Stimulated activated naive B cell treated with anti-CD40 and anti-IgM and Interleukin-4, amounts not matched to agents 10 μg/mL and 1 μg/mL and 100 μg/mL, for 72 hours (primary cell): ENCODE data around the gene IP6K3.

Source experiments
- ATAC-seq, 2 donors: fragments of 150-1000 bp; cut with Tn5 transposase; replicated peaks; 2 replicates each; pipeline ENCODE4 v1.10.0; 2021; ENCODE audit warnings: moderate library complexity in 1 of 2
- DNase-seq: peaks from one replicate; pipeline ENCODE4 v3.0.0; 2021
- H3K27ac Mint-ChIP-seq: one replicate; pipeline ENCODE4 v1.8.0; 2022; ENCODE audit warnings: mild to moderate bottlenecking, mixed read lengths
- H3K27me3 Mint-ChIP-seq, 2 donors: one replicate each; pipeline ENCODE4 v1.8.0; 2022; ENCODE audit warnings: mixed read lengths in 2 of 2
- H3K36me3 Mint-ChIP-seq, 2 donors: one replicate each; pipeline ENCODE4 v1.8.0; 2022; ENCODE audit warnings: mixed read lengths in 2 of 2, mild to moderate bottlenecking in 1 of 2
- H3K4me1 Mint-ChIP-seq, 2 donors: one replicate each; pipeline ENCODE4 v1.8.0; 2022; ENCODE audit warnings: mixed read lengths in 2 of 2, mild to moderate bottlenecking in 1 of 2
- H3K4me3 Mint-ChIP-seq, 2 donors: one replicate each; pipeline ENCODE4 v1.8.0; 2022; ENCODE audit warnings: mild to moderate bottlenecking in 2 of 2, mixed read lengths in 2 of 2, moderate library complexity in 1 of 2
- H3K9me3 Mint-ChIP-seq, 2 donors: one replicate each; pipeline ENCODE4 v1.8.0; 2022; ENCODE audit warnings: mixed read lengths in 2 of 2, mild to moderate bottlenecking in 1 of 2

IP6K3 gene

DNA sequence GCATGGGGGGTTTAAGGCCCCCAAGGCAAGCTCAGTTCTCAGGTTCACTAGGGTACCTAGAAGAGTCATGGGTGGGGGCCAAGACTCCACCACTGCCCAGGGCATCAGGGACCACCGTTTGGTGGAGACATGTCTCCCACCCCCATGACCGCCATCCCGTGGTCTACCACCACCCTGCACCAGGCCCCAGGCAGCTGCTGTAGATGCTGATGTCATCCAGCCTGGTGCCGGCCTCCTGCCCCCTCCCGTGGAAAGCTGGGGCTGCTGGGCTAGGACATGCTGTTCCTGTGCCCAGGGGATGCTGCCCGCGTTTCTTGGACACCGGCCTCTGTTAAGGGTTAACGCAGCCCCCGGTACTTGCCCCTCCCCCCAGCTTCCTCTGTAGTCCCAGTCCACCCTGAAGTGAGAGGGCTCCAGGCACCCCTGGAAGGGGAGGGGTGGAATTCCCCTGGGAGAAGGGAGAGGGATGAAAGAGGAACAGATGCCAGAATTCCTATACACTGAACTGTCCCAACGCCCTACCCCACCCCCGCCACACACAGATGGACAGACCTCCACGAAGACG is 587 bp downstream of the IP6K3 start:
- ATAC-seq, result no peak
- H3K36me3 Mint-ChIP-seq, result no peaks in the 10 kb centered on the region
- no peak for DNase-seq

DNA sequence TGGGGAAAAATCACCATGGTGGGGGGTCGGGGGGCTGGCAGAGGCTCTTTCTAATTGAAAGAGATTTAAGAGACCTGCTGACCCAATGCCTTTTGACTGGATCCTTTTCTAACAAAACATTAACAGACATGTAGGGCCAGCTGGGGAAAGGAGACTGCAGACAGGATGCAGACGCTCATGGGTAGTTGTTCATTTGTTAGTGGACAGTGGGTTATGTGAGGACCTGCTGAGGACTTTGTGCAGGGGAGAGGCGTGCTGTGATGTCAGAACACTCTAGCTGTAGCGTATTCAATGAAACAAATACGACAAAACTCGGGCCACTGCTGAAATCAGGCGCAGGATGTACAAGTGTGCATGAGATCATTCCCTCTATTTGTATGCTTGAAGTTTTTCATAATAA is 1.2 kb downstream of the IP6K3 start:
- DNase-seq, result no peak
- no peak for ATAC-seq
- Mint-ChIP-seq H3K4me3 (no peak overlapping the region), H3K36me3 (no peaks in the 10 kb centered on the region), H3K9me3 (no peaks in the 10 kb centered on the region), H3K27ac (no peak overlapping the region), H3K4me1 (peaks cover 3 to 7% of the 10 kb centered on the region in 2 donors), H3K27me3 (peaks cover 26 to 33% of the 10 kb centered on the region in 2 donors)

More for the DNA sequence above, 587 bp downstream of the IP6K3 start:
- no peak overlapping the region for H3K4me3 Mint-ChIP-seq
- H3K27me3 Mint-ChIP-seq, result peaks cover 26 to 33% of the 10 kb centered on the region in 2 donors
- no peaks in the 10 kb centered on the region for H3K9me3 Mint-ChIP-seq
- H3K4me1 Mint-ChIP-seq, result peaks cover 3 to 7% of the 10 kb centered on the region in 2 donors
- H3K27ac Mint-ChIP-seq, result no peak overlapping the region

DNA sequence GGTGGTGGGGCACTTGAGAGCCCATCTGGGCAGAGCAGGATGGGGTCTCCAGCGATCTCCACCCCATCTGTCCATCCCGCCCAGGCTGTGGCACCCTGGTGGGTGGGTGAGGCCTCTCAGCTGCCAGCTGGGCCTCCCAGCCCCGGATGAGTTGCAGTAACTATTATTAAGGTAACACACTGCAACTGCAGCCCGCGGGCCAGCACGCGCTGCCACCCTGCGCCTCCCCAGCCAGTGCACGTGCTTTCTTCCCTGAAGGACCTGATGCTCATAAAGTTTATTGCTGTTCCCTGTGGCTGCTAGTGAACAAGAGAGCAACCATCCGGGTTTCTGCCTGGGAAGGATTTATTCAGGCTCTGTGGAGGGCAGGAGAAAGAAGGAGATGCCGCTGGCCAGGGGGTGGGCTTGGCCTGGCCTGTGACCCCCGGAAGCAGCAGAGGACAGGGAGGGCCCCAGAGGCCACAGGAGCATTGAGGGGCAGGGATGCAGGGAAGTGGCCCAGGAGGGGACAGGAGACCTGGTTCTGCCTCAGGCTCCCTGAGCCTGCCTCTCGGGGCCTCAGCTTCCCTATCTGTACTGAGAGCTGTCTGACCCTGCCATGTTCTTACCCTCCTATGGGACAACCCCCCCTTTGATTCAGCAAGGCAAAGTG is 1.7 kb downstream of the IP6K3 start:
- no peak overlapping the region for H3K4me3 Mint-ChIP-seq
- no peaks in the 10 kb centered on the region for H3K9me3 Mint-ChIP-seq
- H3K36me3 Mint-ChIP-seq, result no peaks in the 10 kb centered on the region
- peaks cover 3 to 7% of the 10 kb centered on the region in 2 donors for H3K4me1 Mint-ChIP-seq
- DNase-seq, result no peak
- peaks cover 26 to 33% of the 10 kb centered on the region in 2 donors for H3K27me3 Mint-ChIP-seq
- no peak for ATAC-seq
- H3K27ac Mint-ChIP-seq, result no peak overlapping the region

DNA sequence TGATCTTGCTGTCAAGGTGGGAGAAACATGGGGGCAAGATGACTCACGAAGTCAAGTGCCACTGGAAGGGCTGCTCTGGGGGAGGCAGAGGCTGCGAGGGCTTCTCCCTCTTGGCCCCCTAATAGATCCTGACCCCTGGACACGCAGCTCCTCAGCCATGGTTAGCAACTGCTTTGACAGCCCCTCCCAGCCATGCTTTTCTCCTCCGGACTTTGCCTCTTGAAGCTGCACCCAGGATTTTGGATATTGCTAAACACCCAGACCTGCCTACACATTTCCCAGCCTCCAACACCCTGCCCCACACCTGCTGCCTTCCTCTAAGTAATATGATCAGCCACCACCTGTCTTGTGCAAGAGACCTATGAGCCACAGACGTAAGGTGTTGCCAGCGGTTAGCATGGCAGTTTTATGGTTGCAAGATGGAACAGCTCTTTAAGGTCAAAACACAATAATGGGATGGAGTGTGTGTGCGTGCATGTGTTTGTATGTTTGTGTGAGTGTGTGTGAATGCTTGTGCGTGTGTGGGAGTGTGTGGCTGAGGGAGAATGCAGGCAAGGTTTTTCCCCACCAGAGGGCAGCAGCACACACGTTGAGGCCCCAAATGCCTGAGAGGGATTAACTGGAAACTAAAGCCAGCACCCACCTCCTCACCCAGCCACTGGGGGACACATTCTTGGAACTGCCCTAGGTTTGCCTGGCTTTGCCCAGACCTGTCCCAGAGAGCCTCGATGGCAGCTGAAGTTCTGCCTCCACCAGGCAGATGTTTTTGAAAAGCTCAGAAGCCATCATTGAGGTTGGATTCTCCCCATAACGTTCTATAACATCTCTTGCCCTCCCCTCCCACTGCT is 2.5 kb downstream of the IP6K3 start:
- Mint-ChIP-seq H3K4me1 (peaks cover 3 to 7% of the 10 kb centered on the region in 2 donors), H3K4me3 (no peak overlapping the region), H3K36me3 (no peaks in the 10 kb centered on the region), H3K9me3 (no peaks in the 10 kb centered on the region), H3K27me3 (peaks cover 24 to 33% of the 10 kb centered on the region in 2 donors), H3K27ac (no peak overlapping the region)
- peak; percentile 53 for DNase-seq
- peak; percentile 87 to 88 for ATAC-seq

DNA sequence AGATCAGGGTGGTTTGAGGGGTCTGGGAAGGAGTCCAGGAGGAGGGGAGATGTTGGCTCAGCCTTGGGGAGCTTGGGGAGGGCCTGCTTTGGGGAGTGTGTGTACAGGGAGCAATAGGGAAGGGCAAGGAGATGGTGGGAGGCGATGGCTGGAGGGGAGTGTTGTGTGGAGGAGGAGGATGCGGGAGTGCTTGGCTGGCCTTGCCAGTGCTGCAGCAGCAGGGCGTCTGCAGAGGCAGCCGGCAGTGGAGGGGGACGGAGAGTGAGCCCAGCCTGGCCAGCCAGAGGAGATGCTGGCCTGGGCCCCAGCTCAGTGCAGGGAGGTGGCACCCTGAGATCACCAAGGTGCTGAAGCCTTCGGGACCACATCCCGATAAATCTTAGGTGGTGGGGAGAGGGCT is 3.9 kb downstream of the IP6K3 start:
- no peak overlapping the region for H3K27ac Mint-ChIP-seq
- peaks cover 3 to 7% of the 10 kb centered on the region in 2 donors for H3K4me1 Mint-ChIP-seq

DNA sequence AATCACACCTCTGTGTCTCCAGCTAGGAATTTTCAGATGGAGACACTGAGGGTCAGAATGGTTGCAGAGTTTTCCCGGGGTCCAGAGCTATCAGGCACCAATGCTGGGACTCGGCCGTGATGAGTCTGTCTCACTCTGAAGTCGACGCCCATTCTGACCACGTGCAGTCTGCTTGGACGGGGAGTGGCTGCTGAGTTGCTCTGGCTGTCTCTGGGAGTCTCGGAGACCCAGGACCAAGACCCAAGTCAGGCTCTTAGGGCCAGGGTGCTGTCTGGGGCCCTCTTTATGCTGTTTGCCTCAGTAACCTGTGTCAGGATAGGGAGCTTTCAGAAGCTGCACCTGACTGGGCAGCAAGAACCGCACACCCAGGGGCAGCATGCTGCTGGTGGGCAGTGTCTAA is 4.6 kb downstream of the IP6K3 start:
- ATAC-seq (no peak), DNase-seq (no peak)
- H3K27me3 Mint-ChIP-seq, result peaks cover 11 to 21% of the 10 kb centered on the region in 2 donors
- H3K36me3 Mint-ChIP-seq, result no peaks in the 10 kb centered on the region
- no peak overlapping the region for H3K4me3 Mint-ChIP-seq
- no peak overlapping the region for H3K27ac Mint-ChIP-seq
- peaks cover 3 to 7% of the 10 kb centered on the region in 2 donors for H3K4me1 Mint-ChIP-seq
- no peaks in the 10 kb centered on the region for H3K9me3 Mint-ChIP-seq

More for the DNA sequence above, 3.9 kb downstream of the IP6K3 start:
- Mint-ChIP-seq H3K9me3 (no peaks in the 10 kb centered on the region), H3K4me3 (no peak overlapping the region), H3K36me3 (no peaks in the 10 kb centered on the region), H3K27me3 (peaks cover 19 to 29% of the 10 kb centered on the region in 2 donors)
- DNase-seq (no peak), ATAC-seq (no peak)

DNA sequence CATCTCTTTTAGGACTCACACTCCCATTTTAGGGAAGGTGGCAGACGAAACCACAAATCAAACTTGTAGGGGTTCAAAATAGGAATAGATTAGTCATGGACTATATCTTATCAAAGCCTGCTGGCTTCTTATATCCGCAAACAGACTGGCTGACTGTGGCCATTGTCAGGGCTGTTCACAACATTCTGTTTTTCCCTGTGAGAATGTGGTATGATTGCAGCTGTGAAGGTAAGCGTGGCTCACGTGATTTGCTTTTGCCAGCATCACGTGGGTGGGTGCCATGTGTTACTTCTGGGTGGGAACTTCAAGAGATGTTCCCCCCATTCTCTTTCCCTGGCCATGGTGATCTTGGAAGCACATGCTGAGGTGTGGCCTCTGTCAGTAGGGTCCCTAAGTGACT is 5.9 kb downstream of the IP6K3 start:
- DNase-seq, result no peak
- Mint-ChIP-seq H3K4me3 (no peak overlapping the region), H3K27me3 (peaks cover 11 to 20% of the 10 kb centered on the region in 2 donors), H3K27ac (no peak overlapping the region), H3K36me3 (no peaks in the 10 kb centered on the region), H3K4me1 (peaks cover 3 to 7% of the 10 kb centered on the region in 2 donors), H3K9me3 (no peaks in the 10 kb centered on the region)
- no peak for ATAC-seq

DNA sequence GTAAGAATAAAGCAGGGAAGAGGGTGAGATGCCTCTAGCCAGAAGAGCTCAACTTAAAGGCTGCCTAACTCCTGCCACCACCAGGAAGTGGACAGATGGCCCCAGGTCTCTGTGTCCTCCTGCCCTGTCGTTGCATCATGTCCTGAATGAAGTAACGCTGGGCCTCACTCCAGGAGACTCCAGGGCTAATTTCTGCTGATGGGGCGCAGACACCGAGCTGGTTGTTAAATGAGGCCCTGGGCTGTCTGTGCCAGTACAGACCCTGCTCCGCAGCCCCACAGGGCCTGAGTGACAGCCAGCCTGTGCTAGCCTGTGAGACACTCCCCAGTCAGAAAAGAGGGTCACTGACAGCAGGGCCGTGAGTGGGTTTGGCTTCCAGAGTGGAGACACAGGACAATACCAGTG is 6.5 kb downstream of the IP6K3 start:
- Mint-ChIP-seq H3K27ac (no peak overlapping the region), H3K36me3 (no peaks in the 10 kb centered on the region), H3K4me3 (no peak overlapping the region), H3K9me3 (no peaks in the 10 kb centered on the region), H3K27me3 (peaks cover 11 to 15% of the 10 kb centered on the region in 2 donors), H3K4me1 (peaks cover 3 to 7% of the 10 kb centered on the region in 2 donors)
- ATAC-seq (no peak), DNase-seq (no peak)

DNA sequence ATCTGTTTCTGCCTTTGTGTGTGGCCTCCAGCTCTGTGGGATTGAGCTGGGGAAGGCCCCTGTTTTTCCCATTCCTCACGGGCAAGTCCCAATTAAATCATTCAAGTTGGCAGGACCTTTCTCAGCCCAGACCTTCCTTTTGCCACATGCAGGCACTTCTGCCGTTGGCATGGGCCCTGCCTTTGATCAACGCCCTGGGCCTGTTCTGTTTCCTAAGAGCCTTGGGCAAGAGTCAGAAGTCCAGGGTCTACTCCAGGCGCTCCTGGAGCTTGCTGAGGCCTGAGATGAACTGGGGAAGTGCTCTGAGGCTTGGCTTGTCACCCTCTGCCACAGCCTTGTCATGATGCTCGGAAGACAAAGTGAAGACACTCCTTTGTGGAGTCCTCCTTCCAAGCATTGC is 7.1 kb downstream of the IP6K3 start:
- H3K27ac Mint-ChIP-seq, result no peak overlapping the region
- H3K4me3 Mint-ChIP-seq, result no peak overlapping the region
- peaks cover 3 to 6% of the 10 kb centered on the region in 2 donors for H3K4me1 Mint-ChIP-seq
- H3K36me3 Mint-ChIP-seq, result no peaks in the 10 kb centered on the region
- peaks cover 11 to 15% of the 10 kb centered on the region in 2 donors for H3K27me3 Mint-ChIP-seq
- DNase-seq (no peak), ATAC-seq (no peak)
- H3K9me3 Mint-ChIP-seq, result no peaks in the 10 kb centered on the region

DNA sequence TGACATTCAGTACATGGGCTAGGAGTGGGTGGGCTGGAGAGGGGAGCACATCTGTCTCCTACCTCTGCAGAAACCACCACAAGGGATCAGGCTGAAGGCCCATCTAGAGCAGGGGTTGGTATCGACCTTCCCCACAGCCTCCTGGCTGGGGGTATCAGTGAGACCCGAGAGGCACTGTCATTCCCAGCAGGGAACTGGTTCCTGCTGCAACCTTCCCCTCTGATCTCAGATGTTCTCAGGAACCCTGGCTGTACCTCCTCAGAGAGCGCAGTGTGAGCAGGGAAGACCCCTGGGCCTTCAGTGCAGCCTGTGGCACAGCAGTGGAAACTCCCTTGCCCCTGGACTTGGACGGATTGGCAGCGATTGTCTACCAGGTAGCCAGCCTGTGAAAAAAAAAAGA is 7.8 kb downstream of the IP6K3 start:
- DNase-seq (no peak), ATAC-seq (no peak)
- no peaks in the 10 kb centered on the region for H3K4me1 Mint-ChIP-seq
- no peak overlapping the region for H3K27ac Mint-ChIP-seq
- H3K36me3 Mint-ChIP-seq, result no peaks in the 10 kb centered on the region
- no peaks in the 10 kb centered on the region for H3K9me3 Mint-ChIP-seq
- peaks cover 11 to 15% of the 10 kb centered on the region in 2 donors for H3K27me3 Mint-ChIP-seq
- no peak overlapping the region for H3K4me3 Mint-ChIP-seq

DNA sequence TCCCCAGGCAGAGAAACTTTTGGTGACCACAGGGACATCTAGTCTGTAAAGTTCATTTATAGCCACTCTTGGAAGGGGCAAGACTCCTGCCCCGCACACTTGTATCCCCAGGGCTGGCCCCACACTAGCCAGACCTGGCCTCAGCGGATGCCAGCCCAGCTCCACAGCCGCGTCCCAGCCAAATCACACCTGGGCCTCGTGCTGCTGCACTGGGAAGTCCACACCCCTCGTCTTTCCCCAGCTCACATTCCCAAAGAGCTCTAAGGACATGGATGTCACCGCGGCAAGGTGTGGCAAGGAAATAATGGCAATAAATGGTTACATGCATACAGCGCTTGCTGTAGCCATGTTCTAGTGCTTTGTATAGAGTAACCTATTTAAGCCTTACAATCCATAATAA is 8.6 kb downstream of the IP6K3 start:
- ATAC-seq (no peak), DNase-seq (no peak)
- Mint-ChIP-seq H3K27ac (no peak overlapping the region), H3K36me3 (no peaks in the 10 kb centered on the region), H3K27me3 (peaks cover 11 to 13% of the 10 kb centered on the region in 2 donors), H3K9me3 (no peaks in the 10 kb centered on the region), H3K4me3 (no peak overlapping the region), H3K4me1 (no peaks in the 10 kb centered on the region)

DNA sequence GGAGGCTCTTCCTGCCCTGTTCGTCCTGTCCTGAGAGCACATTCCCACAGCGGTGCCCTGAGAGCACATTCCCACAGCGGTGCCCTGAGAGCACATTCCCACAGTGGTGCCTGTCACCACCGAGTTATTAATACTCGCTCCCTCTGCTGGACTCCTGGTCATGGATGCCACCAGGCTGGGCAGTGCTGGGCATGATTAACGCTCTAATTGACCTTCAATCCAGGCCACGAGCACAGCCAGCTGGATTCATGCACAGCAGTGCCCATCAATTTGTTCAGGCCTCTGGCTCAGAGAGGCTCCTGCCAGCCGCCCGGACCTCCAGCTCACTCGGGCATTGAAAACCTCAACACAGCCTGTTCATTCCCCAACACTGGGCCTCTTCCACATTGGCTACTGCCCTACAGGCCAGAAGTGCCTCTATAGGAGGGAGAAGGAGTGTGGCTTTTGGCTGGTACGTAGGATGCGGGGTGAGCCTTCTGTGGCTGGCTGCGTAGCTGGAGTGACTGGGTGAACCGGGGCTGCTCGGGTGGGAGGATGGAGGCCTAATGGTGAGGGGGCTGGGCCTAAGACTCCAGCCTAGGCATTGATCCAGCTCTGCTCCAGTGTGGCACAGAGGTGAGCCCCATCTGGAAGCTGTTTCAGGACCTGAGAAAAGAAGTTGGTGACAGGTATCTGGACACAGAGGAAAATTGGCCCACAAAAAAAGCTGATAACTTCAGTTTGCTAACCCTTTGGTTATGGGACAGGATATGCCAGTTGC is 9.3 kb downstream of the IP6K3 start:
- H3K27ac Mint-ChIP-seq, result no peak overlapping the region
- no peaks in the 10 kb centered on the region for H3K36me3 Mint-ChIP-seq
- H3K4me3 Mint-ChIP-seq, result no peak overlapping the region
- no peaks in the 10 kb centered on the region for H3K4me1 Mint-ChIP-seq
- no peak for ATAC-seq
- DNase-seq, result no peak
- H3K9me3 Mint-ChIP-seq, result no peaks in the 10 kb centered on the region
- peaks cover 5 to 6% of the 10 kb centered on the region in 2 donors for H3K27me3 Mint-ChIP-seq

DNA sequence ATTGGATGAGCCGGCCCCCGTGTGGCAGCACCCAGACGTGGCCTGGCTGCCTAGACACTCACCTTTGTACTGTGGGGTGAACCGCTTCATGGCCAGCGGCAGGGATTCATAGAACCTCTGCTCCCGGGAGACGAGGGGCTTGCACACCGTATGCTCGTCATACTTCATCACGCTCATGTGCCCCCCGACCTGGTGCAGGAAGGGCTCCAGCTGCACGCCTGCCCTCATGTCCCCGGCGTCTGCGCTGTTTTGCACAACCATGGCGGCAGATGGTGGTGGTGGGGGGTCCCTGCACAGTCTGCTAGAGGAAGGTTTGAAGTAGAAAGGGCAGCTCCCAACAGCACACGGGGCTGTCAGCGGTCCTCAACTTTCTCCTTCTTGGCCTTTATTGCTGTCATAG is 11.5 kb downstream of the IP6K3 start:
- Mint-ChIP-seq H3K4me3 (no peak overlapping the region), H3K36me3 (no peaks in the 10 kb centered on the region), H3K27me3 (no peaks in the 10 kb centered on the region), H3K9me3 (no peaks in the 10 kb centered on the region), H3K4me1 (no peaks in the 10 kb centered on the region), H3K27ac (no peak overlapping the region)
- no peak for ATAC-seq
- DNase-seq, result no peak

DNA sequence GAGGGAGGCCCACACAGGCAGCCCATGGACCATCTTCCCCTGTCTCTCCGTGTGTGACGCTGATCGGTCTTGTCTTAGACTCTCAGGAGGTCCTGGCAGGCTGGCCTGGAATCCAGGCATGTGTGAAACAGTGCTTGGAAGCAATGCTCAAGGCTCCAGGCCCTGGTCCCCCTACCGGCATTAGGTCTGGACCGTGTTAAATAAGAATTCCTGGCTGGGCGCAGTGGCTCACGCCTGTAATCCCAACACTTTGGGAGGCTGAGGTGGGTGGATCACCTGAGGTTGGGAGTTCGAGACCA is 13.0 kb downstream of the IP6K3 start:
- Mint-ChIP-seq H3K4me1 (no peaks in the 10 kb centered on the region), H3K4me3 (no peak overlapping the region), H3K36me3 (no peaks in the 10 kb centered on the region), H3K27me3 (no peaks in the 10 kb centered on the region), H3K9me3 (no peaks in the 10 kb centered on the region), H3K27ac (no peak overlapping the region)
- DNase-seq, result no peak
- no peak for ATAC-seq
